Thymus (tissue), 11 donors: ENCODE measurements around the gene AFF3. TPM values are rescaled to one million over a fixed set of nuclear protein-coding genes. Genes with fewer than 3 reads are reported as not detected.

Experiments
- DNase-seq, 9 donors: peaks; one replicate each; pipeline ENCODE4 v3.0.0-alpha.2; 2013; ENCODE audit warnings: low spot score in 9 of 9, low read depth in 6 of 9, missing footprints in 1 of 9
- H3K27ac ChIP-seq, 2 donors: one replicate each; pipeline ENCODE4 v1.5.1; 2013; ENCODE audit warnings: control low read depth in 1 of 2, low read depth in 1 of 2, low read length in 1 of 2, mild to moderate bottlenecking in 1 of 2, moderate library complexity in 1 of 2
- H3K27me3 ChIP-seq, 2 donors: one replicate each; pipeline ENCODE4 v1.5.1; 2013; ENCODE audit warnings: low read length in 1 of 2; ENCODE audit not compliant: control insufficient read depth in 2 of 2, insufficient read depth in 1 of 2
- H3K36me3 ChIP-seq, 2 donors: one replicate each; pipeline ENCODE4 v1.5.1; 2013; ENCODE audit warnings: low read length in 1 of 2, mild to moderate bottlenecking in 1 of 2, moderate library complexity in 1 of 2; ENCODE audit not compliant: control insufficient read depth in 2 of 2, insufficient read depth in 2 of 2
- H3K4me1 ChIP-seq, 2 donors: one replicate each; pipeline ENCODE4 v1.5.1; 2013; ENCODE audit warnings: low read length in 2 of 2; ENCODE audit not compliant: control insufficient read depth in 2 of 2, insufficient read depth in 2 of 2
- H3K4me3 ChIP-seq, 2 donors: one replicate each; pipeline ENCODE4 v1.5.1; 2013; ENCODE audit warnings: low read length in 2 of 2, control low read depth in 1 of 2, mild to moderate bottlenecking in 1 of 2
- H3K9me3 ChIP-seq, 2 donors: one replicate each; pipeline ENCODE4 v1.5.1; 2013; ENCODE audit warnings: low read length in 1 of 2, mild to moderate bottlenecking in 1 of 2; ENCODE audit not compliant: control insufficient read depth in 2 of 2, insufficient read depth in 1 of 2
- WGBS: extraction: QIAGEN DNeasy Blood & Tissue Kit; methylation state at CpG from one replicate; pipeline ENCODE4 v1.1.7; 2013; 5-methylcytosine and 5-hydroxymethylcytosine counted together
- polyA plus RNA-seq: library from polyadenylated mRNA; stranded (reverse); fragments of 200-250 nt; gene quantifications from one replicate; pipeline ENCODE4 v1.2.3, GENCODE V29; 2013
- total RNA-seq: library from RNA; stranded (reverse); fragments of 120-200 nt; gene quantifications from one replicate; pipeline ENCODE4 v1.2.4, GENCODE V29; 2013
- donor health status: healthy.

Gene AFF3
- total and polyA plus RNA-seq, 2 donors, result 5.3 to 9.7 TPM

DNA sequence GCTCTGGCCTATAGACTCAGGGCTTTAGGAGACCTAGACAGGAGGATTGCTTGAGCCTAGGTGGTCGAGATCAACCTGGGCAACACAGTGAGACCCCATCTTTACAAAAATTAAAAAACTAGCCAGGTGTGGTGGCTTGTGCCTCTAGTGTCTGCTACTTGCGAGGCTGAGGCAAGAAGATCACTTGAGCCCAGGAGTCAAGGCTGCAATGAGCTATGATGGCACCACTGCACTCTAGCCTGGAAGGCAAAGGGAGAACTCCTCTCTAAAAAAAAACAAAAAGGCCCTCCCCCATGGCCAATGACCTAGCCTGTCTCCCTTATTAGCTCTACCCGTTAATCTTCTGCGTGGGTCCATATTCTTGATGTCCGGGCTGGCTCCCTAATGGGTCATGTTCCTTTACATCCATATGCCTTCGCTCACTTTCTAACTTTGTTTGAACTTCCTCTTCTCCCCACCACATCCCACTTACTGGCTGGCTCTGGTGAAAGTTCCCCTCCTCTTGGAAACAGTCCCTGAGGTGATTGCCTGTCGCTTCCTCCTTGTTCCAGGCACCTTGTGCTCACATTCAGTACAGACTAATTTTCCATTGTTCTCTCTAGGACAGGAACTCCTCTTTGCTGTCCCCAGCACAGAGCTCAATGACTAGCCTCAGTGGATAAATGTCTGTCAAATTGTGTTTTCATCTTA lies 103.0 kb downstream of the AFF3 start:
- no peak for DNase-seq
- H3K9me3 ChIP-seq, result no peaks in the 10 kb centered on the region
- H3K27me3 ChIP-seq, result no peaks in the 10 kb centered on the region
- H3K4me3 ChIP-seq, result no peak overlapping the region
- H3K27ac ChIP-seq, result no peak overlapping the region
- H3K36me3 ChIP-seq, result no peaks in the 10 kb centered on the region
- H3K4me1 ChIP-seq, result no peaks in the 10 kb centered on the region
- whole genome bisulfite sequencing, result 98% methylated on average over 7 of the region's 7 CpGs

DNA sequence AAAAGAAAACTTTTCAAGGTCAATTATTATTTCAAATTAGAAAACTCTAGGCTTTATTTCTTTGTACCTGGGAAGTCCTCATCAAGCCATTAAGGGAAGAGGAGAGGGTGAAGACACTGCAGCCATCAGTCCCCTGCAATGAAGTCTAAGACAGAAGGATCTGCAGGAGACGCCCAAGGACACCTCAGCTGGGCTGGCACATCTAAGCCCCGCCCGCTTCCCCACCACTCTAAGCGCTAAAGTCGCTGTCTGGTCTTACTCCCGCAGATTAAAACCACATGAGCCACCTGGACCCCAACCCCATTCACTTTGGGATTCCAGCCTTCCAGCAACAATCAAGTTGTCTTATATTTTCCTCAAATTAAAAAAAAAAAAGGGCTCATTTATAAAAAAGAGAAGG lies 104.4 kb downstream of the AFF3 start:
- DNase-seq, result peak in 1 of 9 donors; percentile 31
- no peak overlapping the region for H3K4me3 ChIP-seq
- H3K9me3 ChIP-seq, result no peaks in the 10 kb centered on the region
- no peaks in the 10 kb centered on the region for H3K27me3 ChIP-seq
- no peak overlapping the region for H3K27ac ChIP-seq
- WGBS, result 83% methylated on average over 6 of the region's 6 CpGs
- no peaks in the 10 kb centered on the region for H3K36me3 ChIP-seq
- H3K4me1 ChIP-seq, result no peaks in the 10 kb centered on the region

DNA sequence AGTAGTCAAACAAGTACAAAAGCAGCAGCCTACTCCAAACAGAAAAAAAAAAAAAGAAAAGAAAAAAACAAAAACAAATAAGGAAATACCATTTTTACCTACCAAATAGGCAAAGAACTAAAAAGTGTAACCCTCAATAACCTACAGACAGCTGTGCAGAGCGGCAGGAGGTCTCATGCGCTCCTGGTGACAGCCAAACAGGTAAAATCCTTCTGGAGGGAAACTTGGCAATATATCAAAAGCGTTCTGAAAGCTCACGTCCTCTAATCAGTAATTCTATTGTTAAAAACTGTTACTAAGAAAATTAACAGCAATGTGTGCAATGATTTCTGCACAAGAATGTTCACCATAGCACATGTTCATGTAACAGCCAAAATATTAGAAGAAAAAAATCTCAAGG lies 105.6 kb downstream of the AFF3 start:
- Histone ChIP-seq H3K9me3 (no peaks in the 10 kb centered on the region), H3K27me3 (no peaks in the 10 kb centered on the region), H3K4me1 (no peaks in the 10 kb centered on the region), H3K27ac (no peak overlapping the region), H3K36me3 (no peaks in the 10 kb centered on the region), H3K4me3 (no peak overlapping the region)
- DNase-seq, result no peak
- WGBS, result 97% methylated on average over 4 of the region's 4 CpGs

DNA sequence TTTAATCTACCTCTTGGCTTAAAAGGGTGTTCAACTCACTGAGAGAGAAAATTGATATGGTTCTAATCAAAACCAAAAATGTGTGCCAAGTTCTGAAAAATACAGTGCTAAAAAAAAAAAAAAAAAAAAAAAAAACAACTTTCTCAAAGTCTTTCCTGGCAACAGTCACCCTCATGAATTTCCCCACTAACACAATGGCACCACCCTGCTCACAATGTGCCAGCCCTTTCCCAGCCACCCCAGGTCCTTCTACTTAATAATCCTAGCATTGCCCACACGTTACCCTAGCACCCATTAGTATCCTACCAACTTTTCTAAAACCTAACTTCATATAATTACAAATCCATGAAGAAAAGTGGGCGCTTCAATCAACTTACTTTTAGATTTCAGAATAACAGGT lies 106.4 kb downstream of the AFF3 start:
- Histone ChIP-seq H3K27ac (no peak overlapping the region), H3K4me1 (no peaks in the 10 kb centered on the region), H3K9me3 (no peaks in the 10 kb centered on the region), H3K36me3 (no peaks in the 10 kb centered on the region), H3K4me3 (no peak overlapping the region), H3K27me3 (no peaks in the 10 kb centered on the region)
- DNase-seq, result no peak
- WGBS, result 95% methylated on average over 2 of the region's 2 CpGs

DNA sequence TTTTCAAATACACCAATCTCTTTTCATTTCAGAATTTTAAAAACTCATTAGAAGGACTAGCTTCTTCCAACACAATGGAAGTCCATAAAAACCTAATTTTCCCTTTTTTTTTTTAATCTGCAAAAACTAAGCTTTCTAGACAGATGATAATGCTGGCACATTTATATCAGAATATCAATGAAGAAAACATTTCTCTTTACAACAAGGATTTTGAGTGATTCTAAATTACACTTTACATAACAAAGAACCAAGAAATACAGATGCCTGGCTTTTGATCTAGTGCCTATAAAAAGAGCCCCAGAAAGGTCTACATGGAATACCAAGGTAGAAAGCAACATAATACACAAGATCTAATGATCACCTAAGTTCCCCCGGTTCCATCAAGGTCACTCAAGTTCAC lies 108.0 kb downstream of the AFF3 start:
- H3K27ac ChIP-seq, result no peak overlapping the region
- no peak for DNase-seq
- H3K4me3 ChIP-seq, result no peak overlapping the region
- H3K27me3 ChIP-seq, result no peaks in the 10 kb centered on the region
- no peaks in the 10 kb centered on the region for H3K36me3 ChIP-seq
- H3K4me1 ChIP-seq, result no peaks in the 10 kb centered on the region
- 100% methylated on average over 1 of the region's 1 CpG for WGBS
- no peaks in the 10 kb centered on the region for H3K9me3 ChIP-seq

DNA sequence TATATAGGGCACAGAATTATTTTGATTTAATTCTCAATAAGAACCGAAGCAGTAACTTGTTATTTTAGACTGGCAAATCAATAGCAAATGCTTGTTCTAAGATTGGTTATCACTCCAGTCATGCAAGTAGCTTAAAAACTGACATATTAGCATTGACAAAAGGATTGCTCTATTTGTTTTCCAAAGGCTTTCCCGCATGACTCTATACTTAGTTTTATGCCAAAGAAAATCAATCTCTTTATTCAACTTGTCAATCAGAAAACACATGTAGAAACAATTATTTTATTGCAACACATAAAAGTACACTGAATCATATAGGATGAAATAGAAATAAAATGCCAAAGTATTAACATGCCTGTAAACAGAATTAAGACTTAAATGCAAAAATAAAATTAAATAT lies 108.4 kb downstream of the AFF3 start:
- Histone ChIP-seq H3K4me1 (no peaks in the 10 kb centered on the region), H3K9me3 (no peaks in the 10 kb centered on the region), H3K36me3 (no peaks in the 10 kb centered on the region), H3K4me3 (no peak overlapping the region), H3K27me3 (no peaks in the 10 kb centered on the region), H3K27ac (no peak overlapping the region)
- 95% methylated on average over 2 of the region's 2 CpGs for WGBS
- DNase-seq, result no peak

DNA sequence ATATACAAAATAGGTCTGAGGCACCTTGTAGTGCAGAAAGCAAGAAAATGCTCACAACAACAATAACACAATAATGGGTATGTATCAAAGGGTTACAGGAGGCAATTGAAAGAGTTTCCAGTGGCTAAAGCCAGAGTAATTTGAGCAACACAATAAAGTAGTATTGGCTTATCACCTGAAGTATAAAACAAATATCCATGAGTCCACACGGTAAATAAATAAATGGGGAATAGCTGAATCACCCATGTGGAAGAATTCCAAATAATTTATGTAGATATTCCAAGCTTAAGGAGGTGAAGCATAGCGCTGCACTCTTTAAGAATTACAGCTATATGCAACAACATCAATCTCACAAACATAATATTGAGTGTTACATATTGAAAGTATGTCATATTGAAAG lies 110.8 kb downstream of the AFF3 start:
- no peaks in the 10 kb centered on the region for H3K9me3 ChIP-seq
- no peak for DNase-seq
- no peaks in the 10 kb centered on the region for H3K36me3 ChIP-seq
- no peaks in the 10 kb centered on the region for H3K4me1 ChIP-seq
- 98% methylated on average over 2 of the region's 2 CpGs for WGBS
- no peak overlapping the region for H3K4me3 ChIP-seq
- no peak overlapping the region for H3K27ac ChIP-seq
- no peaks in the 10 kb centered on the region for H3K27me3 ChIP-seq

DNA sequence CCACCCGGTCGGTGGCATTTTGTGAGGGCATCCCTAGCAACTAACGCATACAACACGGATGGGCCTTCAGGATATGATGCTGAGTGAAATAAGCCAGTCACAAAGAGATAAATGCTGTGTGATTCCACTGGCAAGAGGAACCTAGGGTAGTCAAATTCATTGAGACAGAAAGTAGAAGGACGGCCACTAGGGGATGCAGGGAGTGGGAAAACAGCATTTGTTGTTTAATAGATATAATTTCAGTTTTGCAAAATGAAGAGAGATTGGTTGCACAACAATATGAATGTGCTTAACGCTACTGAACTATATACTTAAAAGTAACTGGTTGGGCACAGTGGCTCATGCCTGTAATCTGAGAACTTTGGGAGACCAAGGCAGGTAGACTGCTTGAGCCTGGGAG lies 112.9 kb downstream of the AFF3 start:
- Histone ChIP-seq H3K4me3 (no peak overlapping the region), H3K27me3 (no peaks in the 10 kb centered on the region), H3K9me3 (no peaks in the 10 kb centered on the region), H3K27ac (no peak overlapping the region), H3K36me3 (no peaks in the 10 kb centered on the region), H3K4me1 (no peaks in the 10 kb centered on the region)
- no peak for DNase-seq
- WGBS, result 98% methylated on average over 6 of the region's 6 CpGs

DNA sequence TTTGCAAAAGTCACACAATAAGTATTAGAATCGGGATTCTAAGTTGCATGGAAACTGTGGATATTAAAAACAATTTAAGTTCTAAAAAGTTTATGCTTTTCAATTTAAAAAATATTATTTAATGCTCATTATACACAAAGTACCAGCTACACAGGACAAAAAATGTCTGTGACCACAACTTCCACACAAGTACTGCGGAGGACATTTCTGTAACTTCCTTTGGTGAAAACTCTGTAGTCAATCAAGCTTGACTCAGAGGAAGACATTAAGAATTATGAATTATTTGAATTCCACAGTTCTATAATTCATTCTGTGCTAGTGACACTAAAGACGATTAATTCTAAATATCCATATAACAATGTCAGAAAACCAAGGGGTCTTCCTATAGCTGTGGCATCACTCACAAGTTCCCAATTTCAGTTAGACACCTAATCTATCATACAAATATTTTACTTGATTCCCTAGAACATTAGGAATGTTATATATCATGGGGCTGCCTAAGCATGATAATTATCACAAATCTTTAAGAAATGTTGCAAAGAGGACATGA lies 120.5 kb downstream of the AFF3 start:
- H3K9me3 ChIP-seq, result no peaks in the 10 kb centered on the region
- H3K4me3 ChIP-seq, result no peak overlapping the region
- DNase-seq, result no peak
- H3K4me1 ChIP-seq, result no peaks in the 10 kb centered on the region
- H3K36me3 ChIP-seq, result peaks cover 0 to 2% of the 10 kb centered on the region in 2 donors
- H3K27ac ChIP-seq, result no peak overlapping the region
- WGBS, result 55% methylated on average over 3 of the region's 3 CpGs
- H3K27me3 ChIP-seq, result no peaks in the 10 kb centered on the region
